NT2/D1 (cell line): ENCODE results near the gene MIPEP.

Source experiments
- SUZ12 ChIP-seq: IDR thresholded peaks from 2 replicates; pipeline ENCODE4 v1.6.1; 2011; ENCODE audit not compliant: insufficient read length, insufficient read depth; ENCODE audit errors: extremely low read depth
- ZNF274 ChIP-seq: IDR thresholded peaks from 2 replicates; pipeline ENCODE4 v1.6.1; 2011; ENCODE audit warnings: mild to moderate bottlenecking, low read depth, low read length

GRCh38 chr13:23710366-23710765, 178.8 kb downstream of the MIPEP start:
- no peak for TF ChIP-seq SUZ12
- TF ChIP-seq ZNF274 = no peak
